CD14-positive monocyte (primary cell): ENCODE measurements around the gene NUMB. TPM values are rescaled to one million over a fixed set of nuclear protein-coding genes. Genes with fewer than 3 reads are reported as not detected.

Source experiments
- DNase-seq, 3 donors: peaks; one replicate each; pipeline ENCODE4 v3.0.0-alpha.2; 2011 to 2022
- H2AFZ ChIP-seq: 2 replicates; pipeline ENCODE4 v1.6.0; 2012; ENCODE audit warnings: mild to moderate bottlenecking, low read depth, low read length, inconsistent platforms; ENCODE audit not compliant: insufficient read depth, poor library complexity, severe bottlenecking
- H3K27ac ChIP-seq, 2 donors: 1 replicate in 1 of 2; 2 replicates in 1 of 2; pipeline ENCODE4 v1.5.1; 2012 to 2013; ENCODE audit warnings: low read length in 2 of 2, control low read depth in 1 of 2, inconsistent platforms in 1 of 2, low read depth in 1 of 2, mild to moderate bottlenecking in 1 of 2
- H3K27me3 ChIP-seq, 2 donors: one replicate each; pipeline versions ENCODE4 v1.6.0 to v1.6.1; 2011 to 2013; ENCODE audit warnings: low read length in 2 of 2; ENCODE audit not compliant: control insufficient read depth in 2 of 2, insufficient read depth in 2 of 2
- H3K36me3 ChIP-seq, 2 donors: replicated peaks in 1 of 2; 1 replicate in 1 of 2; 2 replicates in 1 of 2; pipeline versions ENCODE4 v1.5.1 to v1.6.1; 2012 to 2013; ENCODE audit warnings: low read length in 2 of 2, control low read depth in 1 of 2, inconsistent platforms in 1 of 2, mild to moderate bottlenecking in 1 of 2; ENCODE audit not compliant: insufficient read depth in 2 of 2, control insufficient read depth in 1 of 2
- H3K4me1 ChIP-seq, 2 donors: 1 replicate in 1 of 2; 2 replicates in 1 of 2; pipeline versions ENCODE4 v1.5.1 to v1.6.1; 2012 to 2013; ENCODE audit warnings: low read length in 2 of 2, control low read depth in 1 of 2, inconsistent platforms in 1 of 2, mild to moderate bottlenecking in 1 of 2, moderate library complexity in 1 of 2; ENCODE audit not compliant: insufficient read depth in 2 of 2, control insufficient read depth in 1 of 2
- H3K4me2 ChIP-seq: replicated peaks from 2 replicates; pipeline ENCODE3; 2012; ENCODE audit warnings: low read length, moderate library complexity, mild to moderate bottlenecking; ENCODE audit not compliant: poor library complexity, severe bottlenecking; ENCODE audit errors: extremely low read depth
- H3K4me3 ChIP-seq, 3 experiments: fragments of 200-600 bp in 1 of 3; sonication (generic) in 1 of 3; replicated peaks in 1 of 3; 1 replicate in 2 of 3; 2 replicates in 1 of 3; pipeline ENCODE4 v1.5.1; 2011 to 2013; ENCODE audit warnings: low read length in 3 of 3, mild to moderate bottlenecking in 3 of 3, control low read depth in 2 of 3, low read depth in 2 of 3, inconsistent platforms in 1 of 3, moderate library complexity in 1 of 3
- H3K79me2 ChIP-seq: 2 replicates; pipeline ENCODE4 v1.6.0; 2012; ENCODE audit warnings: mild to moderate bottlenecking, control low read depth, inconsistent platforms, low read length, moderate library complexity; ENCODE audit not compliant: insufficient read depth
- H3K9ac ChIP-seq: 2 replicates; pipeline ENCODE4 v1.6.0; 2017; ENCODE audit warnings: low read length, mild to moderate bottlenecking; ENCODE audit not compliant: insufficient read depth, poor library complexity, severe bottlenecking
- H3K9me3 ChIP-seq, 2 donors: replicated peaks in 1 of 2; 1 replicate in 1 of 2; 2 replicates in 1 of 2; pipeline versions ENCODE4 v1.5.1 to v1.6.1; 2012 to 2013; ENCODE audit warnings: low read length in 2 of 2, control low read depth in 1 of 2; ENCODE audit not compliant: control insufficient read depth in 1 of 2, insufficient read depth in 1 of 2
- H4K20me1 ChIP-seq: 2 replicates; pipeline ENCODE4 v1.6.0; 2012; ENCODE audit warnings: mild to moderate bottlenecking, low read length, control low read depth, moderate library complexity; ENCODE audit not compliant: insufficient read depth
- H3K27ac Mint-ChIP-seq, 7 donors: one replicate each; pipeline ENCODE4 v1.8.0; 2020; ENCODE audit warnings: mild to moderate bottlenecking in 7 of 7, mixed read lengths in 7 of 7, moderate library complexity in 6 of 7, inconsistent platforms in 2 of 7
- H3K27me3 Mint-ChIP-seq, 3 donors: one replicate each; pipeline ENCODE4 v1.8.0; 2021 to 2022; ENCODE audit warnings: low read depth in 3 of 3, mild to moderate bottlenecking in 3 of 3, mixed read lengths in 3 of 3, moderate library complexity in 3 of 3, inconsistent platforms in 1 of 3
- H3K36me3 Mint-ChIP-seq, 2 donors: one replicate each; pipeline ENCODE4 v1.8.0; 2020; ENCODE audit warnings: mixed read lengths in 2 of 2, inconsistent platforms in 1 of 2, mild to moderate bottlenecking in 1 of 2
- H3K4me1 Mint-ChIP-seq: one replicate; pipeline ENCODE4 v1.8.0; 2020; ENCODE audit warnings: mild to moderate bottlenecking, mixed read lengths
- H3K4me3 Mint-ChIP-seq, 2 donors: one replicate each; pipeline ENCODE4 v1.8.0; 2020; ENCODE audit warnings: mild to moderate bottlenecking in 2 of 2, mixed read lengths in 2 of 2, moderate library complexity in 1 of 2
- H3K9me3 Mint-ChIP-seq, 7 donors: one replicate each; pipeline ENCODE4 v1.8.0; 2020 to 2022; ENCODE audit warnings: mixed read lengths in 7 of 7, mild to moderate bottlenecking in 6 of 7, moderate library complexity in 6 of 7, inconsistent platforms in 2 of 7
- CTCF ChIP-seq: fragments of 200-600 bp; IDR thresholded peaks from one replicate; pipeline ENCODE4 v1.8.0; 2022; ENCODE audit warnings: antibody characterized with exemption, mild to moderate bottlenecking
- WGBS: methylation state at CpG from one replicate; pipeline ENCODE4 v1.1.5; 2013; ENCODE audit warnings: missing lambda C conversion rate; ENCODE audit not compliant: insufficient coverage; 5-methylcytosine and 5-hydroxymethylcytosine counted together
- intact Hi-C, 2 donors: fragments of 100-400 bp; cut with micrococcal nuclease; formaldehyde crosslinking; loops; one replicate each; pipeline versions ENCODE4 v1.15.0 to v1.15.1; 2023
- polyA plus RNA-seq, 3 donors: library from polyadenylated mRNA; depleted of rRNA in 1 of 3; unstranded in 2 of 3; stranded (reverse) in 1 of 3; fragments of 300-500 nt in 2 of 3; fragments of >200 nt in 1 of 3; fragmentation: Illumina TruSeq in 2 of 3; gene quantifications; 1 replicate in 2 of 3; 2 replicates in 1 of 3; pipeline ENCODE4 v1.2.3, GENCODE V29; 2012 to 2021

The NUMB gene
- polyA plus RNA-seq, 3 donors = 83.4 to 223 (median 126) TPM

GRCh38 chr14:73502017-73502619 lies 43.8 kb upstream of the NUMB start:
- Mint-ChIP-seq H3K36me3 (peaks cover 24 to 31% of the 10 kb centered on the region in 2 donors), H3K27me3 (peaks cover 0 to 1% (median 0%) of the 10 kb centered on the region in 3 donors)

GRCh38 chr14:73500360-73500759 lies 42.0 kb upstream of the NUMB start:
- H3K4me3 Mint-ChIP-seq = no peak overlapping the region
- no peak for DNase-seq
- no peaks in the 10 kb centered on the region for H3K27me3 ChIP-seq
- H3K4me1 Mint-ChIP-seq = peaks cover 10% of the 10 kb centered on the region
- TF ChIP-seq CTCF = no peak
- peaks cover 2 to 14% of the 10 kb centered on the region in 2 donors for H3K36me3 ChIP-seq
- H3K9me3 ChIP-seq = no peaks in the 10 kb centered on the region
- H2AFZ ChIP-seq = no peak overlapping the region
- peak overlapping the region in 1 of 7 donors; percentile 22 for H3K27ac Mint-ChIP-seq
- peaks cover 23 to 38% of the 10 kb centered on the region in 2 donors for H3K36me3 Mint-ChIP-seq
- intact Hi-C loops = no loop called here
- peaks cover 0 to 2% (median 0%) of the 10 kb centered on the region in 7 donors for H3K9me3 Mint-ChIP-seq
- H3K4me3 ChIP-seq = no peak overlapping the region
- no peak overlapping the region for H3K9ac ChIP-seq
- H3K79me2 ChIP-seq = no peaks in the 10 kb centered on the region
- WGBS = 98% methylated on average over 6 of the region's 6 CpGs
- peaks cover 0 to 1% (median 0%) of the 10 kb centered on the region in 3 donors for H3K27me3 Mint-ChIP-seq
- H4K20me1 ChIP-seq = no peaks in the 10 kb centered on the region
- no peak overlapping the region for H3K4me2 ChIP-seq
- H3K27ac ChIP-seq = no peak overlapping the region
- H3K4me1 ChIP-seq = no peaks in the 10 kb centered on the region

More at GRCh38 chr14:73502017-73502619, 43.8 kb upstream of the NUMB start:
- H2AFZ ChIP-seq = no peak overlapping the region
- 96% methylated on average over 8 of the region's 11 CpGs for WGBS
- intact Hi-C loops = no loop called here
- H3K4me3 Mint-ChIP-seq = no peak overlapping the region
- no peak overlapping the region for H3K27ac Mint-ChIP-seq
- no peaks in the 10 kb centered on the region for H3K79me2 ChIP-seq
- peaks cover 3% of the 10 kb centered on the region for H3K4me1 Mint-ChIP-seq
- no peaks in the 10 kb centered on the region for H4K20me1 ChIP-seq
- H3K4me2 ChIP-seq = no peak overlapping the region
- H3K9me3 ChIP-seq = no peaks in the 10 kb centered on the region
- no peak overlapping the region for H3K9ac ChIP-seq
- no peak overlapping the region for H3K4me3 ChIP-seq
- no peaks in the 10 kb centered on the region for H3K4me1 ChIP-seq
- no peak overlapping the region for H3K27ac ChIP-seq
- no peaks in the 10 kb centered on the region for H3K27me3 ChIP-seq
- H3K9me3 Mint-ChIP-seq = peaks cover 0 to 2% (median 0%) of the 10 kb centered on the region in 7 donors
- H3K36me3 ChIP-seq = peaks cover 2 to 8% of the 10 kb centered on the region in 2 donors
- DNase-seq = no peak
- TF ChIP-seq CTCF = no peak
